ENCODE results near the gene CRABP2.

DNA sequence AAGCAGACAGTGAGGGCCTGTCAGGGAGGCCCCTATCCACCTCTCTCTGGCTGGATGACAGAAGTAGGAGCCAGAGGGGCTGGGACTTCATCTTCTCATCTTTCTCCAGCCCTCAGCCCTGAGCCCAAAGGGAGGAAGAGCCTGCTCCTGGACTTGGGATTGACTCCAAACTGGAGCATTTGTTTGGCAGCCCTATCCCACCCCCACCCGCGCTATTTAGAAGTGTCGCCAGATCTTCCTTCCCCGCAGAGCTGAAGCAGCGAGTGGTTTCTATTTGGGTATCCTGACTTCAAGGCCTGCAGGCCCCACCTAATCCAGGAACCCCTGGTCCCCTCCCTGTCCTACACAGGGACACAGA, 37.8 kb downstream of the CRABP2 start:
- no peak for TF ChIP-seq POLR2A (IDR thresholded peaks at IDR 0.05; ENCODE audit: low read depth, low read length)
- TF ChIP-seq TAF1 (IDR thresholded peaks at IDR 0.05; ENCODE audit: low read depth, low read length) = no peak
- no peak for TF ChIP-seq POLR2AphosphoS5 (IDR thresholded peaks at IDR 0.05; ENCODE audit: low read depth, low read length)
- no peak for TF ChIP-seq SPI1 (IDR thresholded peaks at IDR 0.05; ENCODE audit: low read depth, low read length)
- no peak for TF ChIP-seq PAX5 (IDR thresholded peaks at IDR 0.05; ENCODE audit: insufficient read depth, low read length, severe bottlenecking)
- no peak for TF ChIP-seq POU2F2 (IDR thresholded peaks at IDR 0.05; ENCODE audit: low read depth, low read length)
